NCI-H748 (cell line): Measurements from ENCODE around the gene CAMK1D.
"Not testable (repeated sequence)": the region's sequence is repeated elsewhere in the genome, so short reads cannot be mapped to it uniquely, and the experiment has no call there.

Experiments used
- DNase-seq: peaks from one replicate; lab custom pipeline; 2025; ENCODE audit not compliant: unreplicated experiment; lab: John Stamatoyannopoulos, UW

Gene CAMK1D

DNA sequence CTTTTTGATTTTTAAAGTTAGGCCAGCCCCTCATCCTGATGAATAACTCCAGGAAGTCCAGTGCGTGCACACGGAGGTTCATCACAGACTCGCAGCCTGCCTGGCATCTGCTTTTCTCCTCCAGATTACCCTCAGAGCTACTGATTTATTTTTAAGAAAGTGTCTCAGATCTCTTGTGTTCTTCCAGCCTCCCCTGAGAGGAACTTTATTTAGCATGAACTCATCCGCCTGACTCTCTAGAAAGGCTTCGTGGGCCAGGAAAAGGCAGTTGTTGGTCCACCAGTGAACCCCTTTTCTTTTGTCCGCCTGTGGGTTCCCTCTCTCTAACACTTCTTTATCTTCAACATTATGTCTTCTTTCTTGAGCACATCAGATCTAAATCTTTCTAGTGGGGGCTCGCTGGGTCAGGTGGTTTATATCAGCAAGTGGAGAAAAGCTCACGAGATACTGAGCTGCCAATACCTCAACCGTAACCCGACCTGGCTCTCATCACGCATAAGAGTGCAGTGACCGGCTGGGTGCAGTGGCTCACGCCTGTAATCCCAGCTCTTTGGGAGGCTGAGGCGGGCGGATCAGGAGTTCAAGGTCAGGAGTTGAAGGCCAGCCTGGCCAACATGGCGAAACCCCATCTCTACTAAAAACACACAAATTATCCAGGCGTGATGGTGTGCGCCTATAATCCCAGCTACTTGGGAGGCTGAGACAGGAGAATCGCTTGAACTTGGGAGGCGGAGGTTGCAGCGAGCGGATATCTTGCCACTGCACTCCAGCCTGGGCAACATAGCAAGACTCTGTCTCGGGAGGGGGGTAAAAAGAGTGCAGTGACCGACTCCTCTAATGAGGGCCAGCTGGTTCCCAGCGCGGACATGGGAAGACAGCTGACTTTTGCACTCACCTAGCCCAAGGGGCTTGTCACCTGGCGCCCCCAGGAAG, 489.9 kb downstream of the CAMK1D start:
- DNase-seq = no peak

DNA sequence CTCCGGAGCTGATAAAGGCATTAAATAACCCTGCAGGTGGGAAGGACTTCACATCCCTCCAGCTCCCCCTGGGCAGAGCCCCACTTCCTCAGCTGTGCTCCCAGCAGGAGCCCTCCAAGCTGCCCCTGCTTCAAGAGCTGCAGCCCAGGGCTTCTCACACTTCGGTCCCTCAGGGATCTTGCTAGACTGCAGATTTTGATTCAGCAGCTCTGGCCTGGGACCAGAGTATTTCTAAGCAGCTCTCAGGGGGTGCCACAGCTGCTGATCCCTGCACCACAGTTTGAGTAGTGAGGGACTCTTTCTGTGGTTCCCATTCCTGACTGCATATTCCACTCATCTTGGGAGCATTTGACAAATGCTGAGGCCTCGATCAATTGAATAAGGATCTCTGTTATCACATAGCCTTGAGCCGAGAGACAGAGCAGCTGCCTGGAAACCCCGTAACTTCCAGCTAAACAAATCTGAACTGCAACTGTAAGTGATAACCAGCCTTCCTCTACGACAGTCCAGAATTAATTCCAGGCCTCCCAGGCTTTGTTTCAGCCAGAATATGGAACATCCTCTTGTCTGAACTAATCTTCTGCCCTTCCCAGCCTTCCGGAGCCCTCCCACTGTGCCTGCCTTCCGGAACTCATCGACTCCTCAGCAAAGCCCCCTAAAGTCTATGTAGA, 490.7 kb downstream of the CAMK1D start:
- DNase-seq = no peak

DNA sequence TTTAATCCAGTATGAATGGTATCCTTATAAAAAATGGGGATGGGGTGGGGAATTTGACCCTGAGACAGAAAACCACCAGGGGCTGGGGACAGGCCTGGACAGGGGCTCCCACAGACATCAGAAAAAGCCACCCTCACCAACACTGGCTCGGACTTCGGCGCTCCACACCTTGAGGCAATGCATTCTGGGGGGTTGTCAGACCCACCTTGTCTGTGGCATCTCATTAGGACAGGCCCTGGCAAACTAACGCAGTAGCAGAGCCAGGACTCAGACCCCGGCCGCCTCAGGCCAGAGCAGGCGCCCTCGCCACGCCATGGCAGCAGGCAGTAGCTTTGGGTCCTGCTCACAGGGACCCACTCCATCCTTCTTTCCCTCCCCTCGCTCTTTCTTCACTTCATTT, 492.1 kb downstream of the CAMK1D start:
- no peak for DNase-seq

DNA sequence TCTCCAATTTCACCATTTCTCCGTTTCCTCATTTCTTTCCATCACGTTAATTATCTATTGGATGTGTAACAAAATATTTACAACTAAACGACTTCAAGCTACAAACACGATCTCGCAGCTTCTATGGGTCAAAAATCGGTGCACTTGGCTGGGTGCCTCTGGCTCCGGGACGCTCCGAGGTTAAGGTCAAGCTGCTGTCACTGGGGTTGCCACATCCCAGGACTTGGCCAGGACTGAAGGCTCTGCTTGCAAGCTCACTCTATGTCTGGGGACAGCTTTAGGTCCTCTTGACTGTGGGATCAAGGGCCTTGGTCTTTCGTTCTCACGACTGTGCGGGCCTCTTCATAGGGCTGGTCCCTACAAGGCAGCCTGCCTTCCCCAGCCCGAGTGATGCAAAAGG, 492.5 kb downstream of the CAMK1D start:
- no peak for DNase-seq

DNA sequence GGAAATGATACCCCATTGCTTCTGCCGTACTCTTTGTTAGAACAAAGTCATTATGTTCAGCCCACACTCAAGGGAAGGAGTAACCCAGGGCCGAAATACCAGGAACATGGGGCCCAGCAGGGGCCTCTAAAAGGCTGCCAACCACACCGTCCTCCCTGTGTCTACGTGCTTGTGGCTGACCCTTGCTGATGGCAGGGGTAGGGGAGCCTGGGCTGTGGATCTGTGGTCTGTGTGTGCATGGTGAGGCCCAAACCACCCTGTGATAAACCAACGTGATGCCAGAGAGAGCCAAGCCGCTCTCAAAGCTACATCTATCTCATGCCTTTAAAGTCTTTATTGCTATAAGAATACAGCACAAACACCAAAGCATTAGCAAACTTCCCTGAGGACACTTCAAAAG, 493.0 kb downstream of the CAMK1D start:
- DNase-seq = no peak

GRCh38 chr10:12843296-12843945, 494.1 kb downstream of the CAMK1D start:
- DNase-seq = no peak

DNA sequence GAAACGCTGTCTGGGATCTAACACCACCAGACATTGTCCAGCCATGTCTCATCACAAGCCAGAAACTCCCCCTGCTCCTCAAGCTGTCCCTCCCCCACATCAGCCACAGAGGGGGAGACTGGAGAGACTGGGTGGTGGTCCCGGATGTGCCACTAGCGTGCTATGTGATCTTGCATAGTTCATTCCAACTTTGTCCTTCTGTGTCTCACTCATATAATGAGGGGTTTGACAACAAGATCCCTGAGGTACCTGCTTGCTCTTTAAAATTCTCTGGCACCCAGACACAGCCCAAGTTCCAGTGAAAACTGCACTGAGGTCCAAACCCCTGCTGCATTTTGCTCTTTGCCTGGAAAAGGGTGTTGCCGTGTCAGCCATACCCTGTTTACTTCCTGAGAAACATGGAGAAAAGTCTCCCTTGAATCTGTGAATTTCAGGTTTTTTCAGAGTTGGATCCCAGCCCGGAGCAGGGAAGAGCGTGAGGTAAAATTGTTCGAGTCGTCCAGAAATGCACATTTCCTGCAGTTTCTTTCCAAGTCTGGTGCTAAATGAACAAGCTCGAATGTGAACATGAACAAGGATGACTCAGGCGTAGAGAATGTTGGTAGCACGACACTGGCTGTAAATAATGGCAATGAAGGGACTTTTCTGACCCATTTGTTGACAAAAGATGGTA, 495.6 kb downstream of the CAMK1D start:
- no peak for DNase-seq

GRCh38 chr10:12846718-12847117, 497.4 kb downstream of the CAMK1D start:
- no peak for DNase-seq

DNA sequence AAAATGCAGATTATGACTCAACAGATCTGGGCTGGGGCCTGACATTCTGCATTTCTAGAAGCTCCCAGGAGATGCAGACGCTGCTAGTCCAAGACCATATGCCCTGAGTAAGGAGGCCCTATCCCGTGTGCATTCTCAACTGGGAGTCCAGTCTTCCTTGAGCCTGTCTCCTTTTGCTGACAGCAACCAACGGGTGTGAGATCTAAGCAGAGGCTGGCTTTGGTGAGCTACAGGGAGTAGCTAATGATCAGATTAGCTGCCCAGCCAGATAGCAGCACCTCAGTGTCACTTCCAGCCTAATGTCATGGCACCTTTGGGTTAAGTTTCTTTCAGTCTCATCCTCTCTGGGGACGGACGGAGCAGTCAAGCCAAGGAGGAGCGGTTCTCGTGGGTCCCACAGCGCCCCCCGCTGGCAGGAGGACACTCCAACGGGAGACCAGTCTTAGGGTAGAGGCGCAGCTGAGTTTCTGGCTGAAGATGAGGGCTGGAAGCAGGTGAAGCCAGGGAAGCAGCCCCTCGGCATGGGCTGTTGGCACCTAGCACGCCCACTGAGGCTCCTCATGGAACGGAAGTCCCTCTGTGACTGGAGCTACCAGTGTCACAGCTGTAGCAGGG, 498.1 kb downstream of the CAMK1D start:
- DNase-seq = peak; percentile 14

GRCh38 chr10:12848439-12849173, 499.3 kb downstream of the CAMK1D start:
- DNase-seq = no peak

GRCh38 chr10:12849319-12850181, 500.2 kb downstream of the CAMK1D start:
- no peak for DNase-seq

- no peak for DNase-seq
Measured at GRCh38 chr10:12852687-12853086, 503.3 kb downstream of the CAMK1D start.

- DNase-seq = no peak
Measured at GRCh38 chr10:12854988-12855387, 505.6 kb downstream of the CAMK1D start.

DNA sequence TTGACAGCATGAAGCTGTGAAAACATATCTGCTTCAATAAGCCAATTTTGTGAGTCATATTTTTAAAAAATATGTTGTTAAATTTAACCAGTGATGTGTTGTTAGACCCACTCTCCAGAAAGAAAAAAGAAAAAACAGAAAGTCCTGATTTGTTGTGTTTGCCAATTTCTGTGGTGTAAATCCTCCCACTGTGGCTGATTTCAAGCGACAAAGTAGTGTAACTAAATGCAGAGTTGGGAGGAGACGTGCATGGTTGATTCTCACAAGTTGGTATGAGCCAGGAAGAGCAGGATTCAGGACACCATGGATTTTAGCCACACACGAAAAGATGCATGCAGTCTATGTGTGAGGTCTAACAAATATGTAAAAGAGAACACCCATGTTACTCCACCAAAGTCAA, 513.1 kb downstream of the CAMK1D start:
- no peak for DNase-seq

DNA sequence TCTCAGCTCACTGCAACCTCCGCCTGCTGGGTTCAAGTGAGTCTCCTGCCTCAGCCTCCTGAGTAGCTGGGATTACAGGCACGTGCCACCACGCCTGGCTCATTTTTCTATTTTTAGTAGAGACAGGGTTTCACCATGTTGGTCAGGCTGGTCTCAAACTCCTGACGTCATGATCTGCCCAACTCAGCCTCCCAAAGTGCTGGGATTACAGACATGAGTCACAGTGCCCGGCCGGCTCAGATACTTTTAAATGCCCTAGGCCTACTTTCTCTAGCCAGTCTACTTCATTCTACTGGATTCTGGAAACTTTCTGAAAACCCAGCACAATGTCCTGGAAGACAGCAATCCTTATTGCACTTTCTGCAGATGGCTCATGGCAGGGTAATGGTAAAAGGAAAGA, 516.2 kb downstream of the CAMK1D start:
- DNase-seq = not testable (repeated sequence)

DNA sequence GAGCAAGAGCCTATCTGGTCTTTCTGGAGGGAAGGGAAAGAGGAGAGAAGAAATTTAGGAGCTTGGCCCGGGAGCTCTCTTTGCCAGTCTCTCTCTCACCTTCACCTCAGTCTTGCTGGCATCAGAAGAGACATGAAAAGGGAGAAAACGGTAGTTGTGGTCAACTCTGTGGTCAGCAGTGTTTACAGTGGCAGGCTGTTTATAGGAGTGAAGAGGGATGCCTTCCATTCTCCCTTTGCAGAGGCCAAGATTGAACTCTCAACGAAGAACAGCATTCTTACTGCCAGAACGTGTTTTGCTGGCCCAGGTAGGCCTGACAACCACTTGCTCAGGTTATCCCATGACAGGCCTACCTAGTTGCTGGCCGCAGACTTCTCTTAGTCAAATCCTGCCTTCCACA, 518.9 kb downstream of the CAMK1D start:
- DNase-seq = no peak

GRCh38 chr10:12869427-12869826, 520.1 kb downstream of the CAMK1D start:
- DNase-seq = no peak

GRCh38 chr10:12872577-12872976, 523.2 kb downstream of the CAMK1D start:
- no peak for DNase-seq

GRCh38 chr10:12873172-12873571, 523.8 kb downstream of the CAMK1D start:
- no peak for DNase-seq
